Left cardiac atrium (tissue), 4 donors: Measurements from ENCODE around the gene STXBP5. TPM values are rescaled to one million over a fixed set of nuclear protein-coding genes. Genes with fewer than 3 reads are reported as not detected.

Experiments
- ATAC-seq, 2 donors: fragments of 200-7000 bp; cut with Tn5 transposase; one replicate each; pipeline ENCODE4 v1.9.1; 2020; ENCODE audit warnings: mild to moderate bottlenecking in 2 of 2, moderate library complexity in 2 of 2
- DNase-seq: peaks from one replicate; pipeline ENCODE4 v3.0.0-alpha.2; 2020
- intact Hi-C, 2 donors: fragments of 100-400 bp; cut with DNase I; formaldehyde crosslinking; loops; one replicate each; pipeline versions ENCODE4 v1.14.1 to v1.15.1; 2022 to 2023
- total RNA-seq, 2 donors: library from RNA; stranded (reverse); fragmentation: NEBNext Ultra II Directional; extraction: Animal tissue kit (Norgen Biotek cat#: 25700); gene quantifications; one replicate each; pipeline ENCODE4 v1.2.1, GENCODE V29; 2021
- donor health status: DM: no; HTN: yes; CAD: no.
- donor health status: DM: no; HTN: yes; CAD: no; lungs with severe emphysema.
- donor health status: DM: yes; HTN: yes; CAD: no.
- donor health status: Dilated cardiomyopathy.

Gene STXBP5
- total RNA-seq, 2 donors from 2014 or later = 10.6 to 13.0 TPM

- DNase-seq (no peak), ATAC-seq (no peak)
- intact Hi-C loops = no loop called here
Observed at GRCh38 chr6:147173675-147174308, 30.4 kb upstream of the STXBP5 start.

GRCh38 chr6:147176795-147177194 is 27.4 kb upstream of the STXBP5 start:
- no peak for DNase-seq
- intact Hi-C loops = no loop called here
- no peak for ATAC-seq

- intact Hi-C loops = no loop called here
- DNase-seq = no peak
- no peak for ATAC-seq
Observed at GRCh38 chr6:147177286-147177685, 26.9 kb upstream of the STXBP5 start.

DNA sequence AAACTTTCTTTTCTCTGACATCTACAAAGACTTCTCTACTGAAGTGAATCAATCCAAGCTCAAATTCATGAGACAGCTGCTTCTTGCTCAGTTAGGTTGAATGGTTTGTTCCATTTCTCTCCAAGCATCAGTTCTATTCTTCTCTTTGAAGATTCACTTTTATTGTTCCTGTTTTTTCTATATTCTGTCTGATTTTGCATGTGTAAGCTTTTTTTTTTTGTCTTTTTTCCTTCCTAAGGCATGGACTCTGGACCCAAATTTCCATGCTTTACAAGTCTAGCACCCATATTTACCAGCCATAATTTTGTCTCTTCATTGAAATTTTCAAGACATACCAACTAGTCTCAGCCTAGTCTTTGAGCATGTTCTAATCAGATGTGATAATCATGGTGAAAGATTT is 25.9 kb upstream of the STXBP5 start:
- ATAC-seq (no peak), DNase-seq (no peak)
- intact Hi-C loops = no loop called here

DNA sequence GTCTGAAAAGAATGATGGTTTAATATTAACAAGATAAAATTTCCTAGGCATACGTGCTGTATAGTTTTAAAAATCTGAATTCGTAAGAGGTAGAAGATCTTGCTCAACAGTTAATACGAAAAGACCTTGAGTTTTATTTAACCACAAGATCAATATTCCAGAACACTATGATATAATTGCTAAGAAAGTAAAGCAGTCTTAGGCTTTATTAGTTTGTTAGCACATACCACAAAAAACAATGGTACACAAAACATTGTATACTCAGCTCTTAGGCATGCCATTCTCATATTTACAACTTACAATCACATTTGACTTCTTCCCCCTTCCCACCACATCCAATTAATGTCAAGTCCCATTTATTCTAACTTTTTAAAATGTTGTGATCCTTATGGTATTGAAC is 24.4 kb upstream of the STXBP5 start:
- intact Hi-C loops = no loop called here
- no peak for ATAC-seq

DNA sequence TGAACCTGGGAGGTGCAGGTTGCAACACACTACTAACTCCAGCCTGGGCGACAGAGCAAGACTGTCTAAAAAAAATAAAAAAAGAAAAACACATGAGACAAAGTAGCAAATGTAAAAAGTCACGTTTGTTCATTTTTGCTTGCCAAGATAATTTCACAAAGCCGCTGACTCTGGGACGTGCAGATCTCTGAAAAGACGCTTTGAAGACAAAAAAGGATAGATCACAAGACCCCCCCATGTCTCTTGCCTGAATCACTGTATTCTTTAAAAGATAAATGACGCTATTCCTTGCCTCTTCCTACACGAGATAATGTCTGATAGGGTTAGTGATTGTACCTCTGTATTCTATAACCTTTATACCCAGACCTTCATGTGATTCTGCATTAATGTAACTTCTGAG is 23.3 kb upstream of the STXBP5 start:
- ATAC-seq (no peak), DNase-seq (no peak)
- intact Hi-C loops = no loop called here

More for the DNA sequence above, 24.4 kb upstream of the STXBP5 start:
- DNase-seq = no peak

GRCh38 chr6:147184379-147184778 is 19.8 kb upstream of the STXBP5 start:
- ATAC-seq (no peak), DNase-seq (no peak)
- intact Hi-C loops = no loop called here

GRCh38 chr6:147185216-147185615 is 19.0 kb upstream of the STXBP5 start:
- intact Hi-C loops = no loop called here
- ATAC-seq (no peak), DNase-seq (no peak)

DNA sequence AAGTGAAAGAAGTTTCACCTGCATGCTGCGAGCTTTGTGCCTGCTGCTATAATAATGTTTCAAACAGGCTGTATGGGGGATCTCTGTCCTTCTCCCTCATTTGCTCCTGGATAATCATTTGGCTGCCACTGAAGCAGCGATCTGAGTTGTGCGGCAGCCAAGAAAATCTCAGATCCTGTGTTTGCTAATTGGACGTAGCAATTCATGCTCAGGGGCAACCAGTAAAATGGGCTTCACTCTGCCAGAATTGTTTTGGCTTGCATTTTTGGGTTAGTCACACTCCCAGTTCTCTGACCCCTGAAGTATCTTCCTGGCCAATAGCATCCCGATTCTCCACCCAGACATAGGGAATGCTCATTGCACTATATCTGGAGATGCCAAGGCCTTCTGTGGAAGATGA is 13.7 kb upstream of the STXBP5 start:
- DNase-seq = no peak
- intact Hi-C loops = no loop called here
- ATAC-seq = no peak

- DNase-seq (no peak), ATAC-seq (no peak)
- intact Hi-C loops = no loop called here
Observed at GRCh38 chr6:147192278-147192911, 11.8 kb upstream of the STXBP5 start.

DNA sequence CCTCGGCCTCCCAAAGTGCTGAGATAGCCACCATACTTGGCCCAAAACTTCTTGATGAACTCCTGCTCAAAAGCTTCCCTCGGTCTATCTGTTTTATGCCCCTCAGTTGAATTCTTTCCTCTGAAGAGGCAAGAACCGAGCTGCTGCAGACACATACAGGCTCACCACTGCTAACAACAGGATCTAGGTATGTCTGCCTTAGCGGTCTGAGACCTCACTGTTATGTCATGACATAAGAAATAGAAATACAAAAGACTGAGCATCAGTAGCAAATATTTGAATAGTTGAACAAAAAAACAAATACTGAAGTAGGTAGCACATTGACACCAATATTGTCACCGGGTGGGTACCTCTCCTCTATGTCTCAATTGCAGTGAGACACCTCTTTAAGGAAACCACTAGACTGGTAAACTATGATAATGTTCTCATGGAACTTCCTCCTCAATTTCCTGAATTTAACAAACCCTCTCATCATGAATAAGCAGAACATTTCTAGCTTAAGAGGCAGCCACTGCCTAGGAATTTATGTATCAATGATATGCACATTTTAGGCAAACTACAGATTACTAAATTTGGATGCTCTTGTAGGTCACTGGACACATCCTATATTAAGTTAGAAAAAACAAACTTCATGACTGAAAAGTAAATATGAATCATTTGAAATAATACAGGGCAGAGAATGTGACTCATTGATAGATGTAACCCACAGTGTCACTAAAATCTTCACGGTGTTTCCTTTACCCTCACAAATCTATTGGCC is 9.4 kb upstream of the STXBP5 start:
- no peak for DNase-seq
- intact Hi-C loops = no loop called here
- ATAC-seq = no peak

DNA sequence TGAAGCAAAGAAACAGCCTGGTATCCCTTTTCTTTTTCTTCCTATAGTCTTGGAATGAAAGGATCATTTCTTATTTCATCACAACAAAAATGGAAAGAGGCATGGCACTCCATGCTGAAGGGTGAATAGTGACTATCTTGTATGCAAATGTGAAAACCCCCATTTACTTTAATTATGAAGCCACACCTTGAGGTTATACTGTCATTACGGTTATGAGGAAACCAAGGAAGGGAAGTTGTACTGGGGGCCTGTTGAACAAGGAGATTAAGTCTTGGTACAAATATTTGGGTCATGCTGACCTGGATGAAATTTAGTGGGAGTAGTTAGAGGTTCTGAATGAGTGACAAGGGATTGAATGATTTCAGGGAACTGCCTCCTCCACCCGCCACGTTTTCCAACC is 8.7 kb upstream of the STXBP5 start:
- intact Hi-C loops = no loop called here
- ATAC-seq (no peak), DNase-seq (no peak)

DNA sequence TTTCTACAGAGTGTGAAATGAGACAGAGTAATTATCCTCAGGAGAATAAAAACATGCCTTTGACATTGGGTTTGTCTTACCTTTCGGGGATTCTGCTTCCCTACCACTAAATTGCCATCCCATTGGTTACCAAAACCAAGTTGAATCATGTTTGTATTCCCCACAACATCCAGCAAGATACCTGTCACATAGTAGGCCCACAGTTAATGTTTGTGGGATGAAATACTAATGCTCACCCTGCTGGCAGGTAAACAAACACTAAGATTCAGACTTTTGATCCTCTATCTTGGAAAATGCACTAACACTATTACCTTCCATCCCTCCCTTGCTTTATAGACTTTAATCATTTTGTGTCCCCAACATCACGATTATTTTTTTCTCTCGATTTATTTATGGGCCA is 8.2 kb upstream of the STXBP5 start:
- DNase-seq (no peak), ATAC-seq (no peak)
- intact Hi-C loops = no loop called here

DNA sequence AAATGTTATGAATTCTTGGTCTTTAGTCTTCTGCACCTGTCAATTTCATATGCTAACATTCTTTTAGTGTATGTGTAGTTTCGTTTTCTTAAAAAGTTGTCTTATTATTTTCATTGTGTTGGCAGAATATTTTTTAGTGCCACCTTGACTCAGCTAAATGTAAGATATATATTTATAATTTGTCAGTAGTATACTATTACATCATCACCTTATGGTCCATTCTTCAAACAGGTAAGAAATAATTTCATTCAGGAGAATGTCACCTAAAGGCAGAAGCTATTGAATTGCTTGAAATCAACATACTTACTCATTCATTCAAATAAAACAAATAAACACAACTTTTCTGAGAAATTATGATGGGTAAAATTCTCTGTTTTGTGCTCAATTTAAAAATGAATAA is 3.5 kb upstream of the STXBP5 start:
- DNase-seq = no peak
- no peak for ATAC-seq
- intact Hi-C loops = no loop called here

- intact Hi-C loops = no loop called here
- peak in 1 of 2 donors; percentile 5 for ATAC-seq
Observed at GRCh38 chr6:147201885-147202515, 2.2 kb upstream of the STXBP5 start.

DNA sequence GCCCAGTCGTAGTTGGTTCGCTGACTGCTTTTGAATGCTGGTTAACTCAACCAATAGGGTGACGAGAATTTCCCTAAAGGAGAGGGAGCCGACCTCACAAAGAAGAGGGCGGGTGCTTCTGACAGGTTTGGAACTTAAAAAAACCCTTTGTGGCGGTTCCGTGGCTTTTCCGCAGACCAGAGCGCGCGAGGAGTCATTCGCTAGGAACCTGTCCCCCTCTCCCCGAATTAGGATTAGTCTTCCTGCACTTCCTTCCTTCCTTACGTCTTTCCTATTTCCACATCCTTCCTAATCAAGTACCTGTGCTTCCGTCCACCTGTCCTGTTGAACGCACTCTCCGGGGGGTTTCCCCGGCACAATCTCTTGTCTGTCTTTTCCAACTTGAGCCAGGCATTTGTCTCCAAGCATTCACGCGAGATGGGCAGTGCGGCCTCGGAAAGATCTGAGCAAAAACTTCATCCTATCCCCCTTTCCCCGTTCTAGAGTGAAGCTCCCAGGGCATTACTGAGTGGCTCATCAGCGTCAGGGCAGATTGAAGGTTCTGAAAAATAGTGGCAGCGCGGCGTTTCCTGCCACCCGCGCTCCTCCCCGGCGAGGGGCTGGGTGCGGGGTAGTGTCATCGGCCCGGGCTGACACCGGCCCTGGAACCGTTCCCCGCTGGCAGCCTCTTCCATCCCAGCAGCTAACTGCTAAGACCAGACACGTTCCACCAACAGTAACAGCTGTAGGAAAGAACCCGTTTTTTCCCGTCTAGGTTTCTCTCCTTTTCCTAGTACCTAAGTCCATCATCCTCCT is 1.5 kb upstream of the STXBP5 start:
- intact Hi-C loops = no loop called here
- ATAC-seq (peak; percentile 91 to 96), DNase-seq (peak; percentile 80)

More at GRCh38 chr6:147201885-147202515, 2.2 kb upstream of the STXBP5 start:
- no peak for DNase-seq

- DNase-seq = peak; percentile 82
- ATAC-seq = peak; percentile 85 to 88
- intact Hi-C loops = no loop called here
Observed at GRCh38 chr6:147203311-147204059, 732 bp upstream of the STXBP5 start.

- no peak for DNase-seq
- ATAC-seq = no peak
- intact Hi-C loops = no loop called here
Observed at GRCh38 chr6:147204843-147205311, 660 bp downstream of the STXBP5 start.
